Thyroid gland (tissue), 4 donors: ENCODE data around the gene PPP2R5C. TPM values are rescaled to one million over a fixed set of nuclear protein-coding genes. Genes with fewer than 3 reads are reported as not detected.

Source experiments
- DNase-seq, 2 donors: peaks; one replicate each; pipeline ENCODE4 v3.0.0-alpha.2; 2019
- H3K27ac ChIP-seq, 3 donors: fragments of 200-600 bp; sonication (generic); 1 replicate in 2 of 3; 2 replicates in 1 of 3; pipeline ENCODE4 v1.5.1; 2016 to 2019; ENCODE audit warnings: mild to moderate bottlenecking in 1 of 3, moderate library complexity in 1 of 3
- H3K27me3 ChIP-seq: fragments of 200-600 bp; sonication (generic); one replicate; pipeline ENCODE4 v1.5.1; 2019
- H3K36me3 ChIP-seq, 2 donors: fragments of 200-600 bp; sonication (generic); one replicate each; pipeline ENCODE4 v1.5.1; 2016 to 2019
- H3K4me1 ChIP-seq, 2 donors: fragments of 200-600 bp; sonication (generic); one replicate each; pipeline ENCODE4 v1.5.1; 2017 to 2019
- H3K4me3 ChIP-seq, 3 donors: fragments of 200-600 bp; sonication (generic); replicated peaks in 1 of 3; 1 replicate in 2 of 3; 2 replicates in 1 of 3; pipeline ENCODE4 v1.5.1; 2016; ENCODE audit warnings: mild to moderate bottlenecking in 1 of 3
- H3K9me3 ChIP-seq: fragments of 200-600 bp; sonication (generic); one replicate; pipeline ENCODE4 v1.5.1; 2017
- CTCF ChIP-seq, 6 experiments: fragments of 200-600 bp in 3 of 6; fragments of 450-650 bp in 3 of 6; sonication (generic) in 3 of 6; IDR thresholded peaks; one replicate each; pipeline ENCODE4 v1.5.1; 2016 to 2019; ENCODE audit warnings: antibody characterized with exemption in 6 of 6, mild to moderate bottlenecking in 2 of 6, inconsistent platforms in 1 of 6, moderate library complexity in 1 of 6
- POLR2A ChIP-seq, 2 donors: fragments of 450-650 bp; IDR thresholded peaks; one replicate each; pipeline ENCODE4 v1.6.1; 2017; ENCODE audit warnings: antibody characterized with exemption in 2 of 2, mild to moderate bottlenecking in 2 of 2, moderate library complexity in 1 of 2
- WGBS, 2 donors: methylation state at CpG; one replicate each; pipeline ENCODE4 v1.1.5; 2017; 5-methylcytosine and 5-hydroxymethylcytosine counted together
- intact Hi-C: fragments of 100-400 bp; cut with DNase I; formaldehyde crosslinking; loops from one replicate; pipeline ENCODE4 v1.15.1; 2023
- total RNA-seq, 4 donors: library from RNA; depleted of rRNA; stranded (reverse); fragments of >200 nt; gene quantifications; one replicate each; pipeline ENCODE4 v1.2.3, GENCODE V29; 2016

The PPP2R5C gene
- total RNA-seq, 4 donors from 2014 or later, result 105 to 209 (median 141) TPM

DNA sequence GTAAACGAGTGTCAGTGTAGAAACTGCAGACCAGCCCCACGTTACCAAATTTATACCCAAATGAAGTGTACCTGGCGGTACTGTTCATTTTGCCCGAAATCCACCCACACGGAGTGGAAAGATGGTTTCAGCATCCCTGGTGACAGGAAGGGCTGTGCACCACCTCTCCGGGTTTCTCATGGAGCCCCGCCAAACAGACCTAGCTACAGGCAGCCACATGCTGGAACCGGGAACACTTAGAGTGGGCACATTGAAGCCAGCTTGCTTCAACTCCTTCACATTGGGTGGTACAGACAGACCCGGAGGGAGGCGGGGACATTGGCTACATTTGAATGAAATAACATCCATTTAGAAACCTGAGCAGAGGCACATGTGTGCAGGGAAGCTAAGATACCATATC lies 84.4 kb downstream of the PPP2R5C start:
- Histone ChIP-seq H3K36me3 (no peaks in the 10 kb centered on the region), H3K4me1 (peaks cover 6 to 21% of the 10 kb centered on the region in 2 donors), H3K4me3 (no peak overlapping the region), H3K27me3 (no peaks in the 10 kb centered on the region), H3K9me3 (no peaks in the 10 kb centered on the region), H3K27ac (no peak overlapping the region)
- intact Hi-C loops, result loop anchor here (10.0 kb wide), 1 partner anchor 51 kb away; no protein-coding TSS in a partner anchor
- TF ChIP-seq CTCF (IDR thresholded peaks at IDR 0.05) (no peak), POLR2A (IDR thresholded peaks at IDR 0.05) (no peak)
- DNase-seq, result no peak
- 84 to 89% methylated on average over 7 to 10 of the region's 10 CpGs for WGBS, 2 donors

DNA sequence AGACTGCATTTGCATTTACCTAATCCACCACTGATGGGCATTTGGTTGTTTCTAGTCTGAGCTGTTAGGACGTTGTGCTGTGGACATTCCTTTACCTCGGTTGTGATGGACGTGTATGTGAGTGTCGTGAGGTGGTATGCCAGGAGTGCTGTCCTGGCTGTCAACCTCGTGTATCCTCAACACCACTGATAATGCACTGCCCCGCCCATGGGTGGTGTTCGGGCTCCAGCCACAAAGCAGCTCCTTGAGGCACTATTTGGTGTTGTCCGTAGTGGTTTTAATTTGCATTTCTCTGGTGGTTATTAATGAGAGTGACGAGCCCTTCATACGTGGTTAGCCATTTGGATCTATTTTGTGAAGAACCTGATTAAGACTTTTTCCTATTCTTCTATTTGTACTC lies 87.6 kb downstream of the PPP2R5C start:
- no peaks in the 10 kb centered on the region for H3K9me3 ChIP-seq
- 82 to 90% methylated on average over 10 of the region's 10 CpGs for WGBS, 2 donors
- intact Hi-C loops, result loop anchor here (10.0 kb wide), 1 partner anchor 54 kb away; no protein-coding TSS in a partner anchor
- TF ChIP-seq POLR2A (IDR thresholded peaks at IDR 0.05) (no peak), CTCF (IDR thresholded peaks at IDR 0.05) (no peak)
- no peak overlapping the region for H3K4me3 ChIP-seq
- no peaks in the 10 kb centered on the region for H3K27me3 ChIP-seq
- peaks cover 4 to 11% of the 10 kb centered on the region in 2 donors for H3K4me1 ChIP-seq
- no peak overlapping the region for H3K27ac ChIP-seq
- DNase-seq, result no peak
- no peaks in the 10 kb centered on the region for H3K36me3 ChIP-seq

DNA sequence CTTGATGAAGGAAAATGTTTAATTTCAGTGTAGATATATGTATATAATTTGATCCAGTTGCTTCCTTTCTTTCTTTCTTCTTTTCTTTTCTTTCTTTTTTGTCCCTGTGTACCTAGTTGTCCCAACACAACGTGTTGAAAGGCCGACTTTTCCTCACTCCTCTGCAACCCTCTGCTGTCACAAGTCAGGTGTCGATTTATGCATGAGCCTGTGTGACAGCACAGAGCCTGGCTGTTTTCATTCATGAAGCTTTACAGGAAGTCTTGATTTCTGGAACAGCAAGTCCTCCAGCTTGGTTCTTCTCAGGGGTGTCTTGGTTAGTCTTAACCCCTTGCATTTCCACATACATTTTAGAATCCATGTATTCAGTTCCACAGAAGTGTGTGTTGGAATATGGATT lies 88.1 kb downstream of the PPP2R5C start:
- intact Hi-C loops, result loop anchor here (10.0 kb wide), 1 partner anchor 55 kb away; no protein-coding TSS in a partner anchor
- WGBS, 2 donors, result 73 to 75% methylated on average over 3 of the region's 3 CpGs
- H3K4me1 ChIP-seq, result peaks cover 5 to 17% of the 10 kb centered on the region in 2 donors
- no peak overlapping the region for H3K27ac ChIP-seq
- no peak for TF ChIP-seq CTCF (IDR thresholded peaks at IDR 0.05)
- TF ChIP-seq POLR2A (IDR thresholded peaks at IDR 0.05), result no peak
- no peaks in the 10 kb centered on the region for H3K9me3 ChIP-seq
- H3K36me3 ChIP-seq, result no peaks in the 10 kb centered on the region
- no peaks in the 10 kb centered on the region for H3K27me3 ChIP-seq
- no peak overlapping the region for H3K4me3 ChIP-seq
- DNase-seq, result no peak

DNA sequence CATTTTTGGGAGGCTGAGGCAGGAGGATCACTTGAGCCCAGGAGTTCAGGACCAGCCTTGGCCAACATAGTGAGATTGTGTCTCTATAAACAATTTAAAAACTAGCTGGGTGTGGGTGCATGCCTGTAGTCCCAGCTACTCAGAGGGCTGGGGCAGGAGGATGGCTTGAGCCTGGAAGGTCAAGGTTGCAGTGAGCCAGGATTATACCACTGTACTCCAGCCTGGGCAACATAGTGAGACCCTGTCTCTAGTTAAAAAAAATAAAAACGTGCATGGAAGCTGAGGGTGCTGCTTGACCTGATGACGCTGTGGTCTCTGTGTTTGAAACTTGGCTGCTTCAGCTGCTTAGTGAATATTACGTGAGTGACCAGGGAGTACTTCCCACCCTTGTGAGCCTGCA lies 89.7 kb downstream of the PPP2R5C start:
- Histone ChIP-seq H3K9me3 (no peaks in the 10 kb centered on the region), H3K27ac (no peak overlapping the region), H3K36me3 (no peaks in the 10 kb centered on the region), H3K4me1 (peaks cover 5 to 24% of the 10 kb centered on the region in 2 donors), H3K4me3 (no peak overlapping the region), H3K27me3 (no peaks in the 10 kb centered on the region)
- TF ChIP-seq CTCF (IDR thresholded peaks at IDR 0.05) (no peak), POLR2A (IDR thresholded peaks at IDR 0.05) (no peak)
- WGBS, 2 donors, result 87 to 93% methylated on average over 3 of the region's 3 CpGs
- intact Hi-C loops, result no loop called here
- no peak for DNase-seq

DNA sequence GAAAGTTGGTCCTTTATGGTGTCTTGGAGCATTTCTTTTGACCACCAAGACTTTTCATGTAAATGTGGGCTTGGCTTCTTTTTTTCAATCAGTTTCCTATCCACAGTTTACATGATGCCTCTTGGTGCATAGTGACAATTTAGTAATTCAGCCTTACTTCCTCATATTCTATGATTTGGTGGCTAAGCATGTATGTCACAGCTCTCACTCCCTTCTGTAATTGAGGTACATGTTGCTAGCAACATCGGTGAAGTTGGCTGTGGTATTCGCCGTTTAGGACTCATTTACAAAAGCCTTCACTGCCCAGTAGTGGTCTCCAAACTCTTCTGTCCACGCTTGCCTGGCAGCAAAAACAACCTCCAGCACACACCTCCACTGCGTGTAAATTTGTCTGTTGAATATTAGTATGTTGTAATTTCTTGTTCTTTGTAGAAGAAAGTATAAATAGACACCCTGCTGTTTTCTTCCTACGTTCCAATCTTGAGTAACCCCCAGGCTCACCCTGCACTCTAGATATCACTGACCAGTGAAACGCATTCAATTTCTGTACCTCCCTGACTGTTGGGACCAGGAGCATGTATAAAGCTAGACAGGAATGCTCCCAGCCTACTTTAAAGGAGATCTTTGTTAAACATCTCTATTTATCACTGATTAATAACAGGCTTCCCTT lies 90.4 kb downstream of the PPP2R5C start:
- H3K36me3 ChIP-seq, result no peaks in the 10 kb centered on the region
- no peak overlapping the region for H3K27ac ChIP-seq
- no peak for DNase-seq
- TF ChIP-seq POLR2A (IDR thresholded peaks at IDR 0.05) (no peak), CTCF (IDR thresholded peaks at IDR 0.05) (no peak)
- WGBS, 2 donors, result 77 to 89% methylated on average over 7 of the region's 7 CpGs
- intact Hi-C loops, result no loop called here
- no peaks in the 10 kb centered on the region for H3K27me3 ChIP-seq
- no peaks in the 10 kb centered on the region for H3K9me3 ChIP-seq
- H3K4me1 ChIP-seq, result peaks cover 5 to 22% of the 10 kb centered on the region in 2 donors
- no peak overlapping the region for H3K4me3 ChIP-seq
